Neural cell (in vitro differentiated cells): ENCODE data around the gene PFKM. TPM values are rescaled to one million over a fixed set of nuclear protein-coding genes. Genes with fewer than 3 reads are reported as not detected.

Experiments used
- H2AFZ ChIP-seq: fragments of 200-600, 300-800 bp; sonication (generic), shearing (Covaris generic); 2 replicates; pipeline ENCODE4 v1.6.0; 2014; ENCODE audit warnings: low read depth, mild to moderate bottlenecking, antibody characterized with exemption, low read length, moderate library complexity
- H3F3A ChIP-seq: fragments of 200-600 bp; shearing (Covaris generic); 2 replicates; pipeline ENCODE4 v1.6.1; 2016; ENCODE audit warnings: mild to moderate bottlenecking, moderate library complexity, mixed read lengths, antibody characterized with exemption, low read length; ENCODE audit not compliant: insufficient read depth, poor library complexity, severe bottlenecking
- H3K27ac ChIP-seq: fragments of 200-600, 300-800 bp; sonication (generic), shearing (Covaris generic); 2 replicates; pipeline ENCODE4 v1.5.1; 2014; ENCODE audit warnings: mild to moderate bottlenecking, low read length, moderate library complexity
- H3K27me3 ChIP-seq: fragments of 300-800, 200-600 bp; sonication (generic), shearing (Covaris generic); 2 replicates; pipeline ENCODE4 v1.6.0; 2014; ENCODE audit warnings: mild to moderate bottlenecking, low read depth, low read length, moderate library complexity; ENCODE audit not compliant: insufficient read depth
- H3K36me3 ChIP-seq: fragments of 300-800, 200-600 bp; sonication (generic), shearing (Covaris generic); 2 replicates; pipeline ENCODE4 v1.5.1; 2014; ENCODE audit warnings: mild to moderate bottlenecking, antibody characterized with exemption, low read length, moderate library complexity; ENCODE audit not compliant: insufficient read depth
- H3K4me2 ChIP-seq: fragments of 300-800, 200-600 bp; sonication (generic), shearing (Covaris generic); 2 replicates; pipeline ENCODE4 v1.6.0; 2014; ENCODE audit warnings: mild to moderate bottlenecking, low read length
- H3K4me3 ChIP-seq: fragments of 300-800, 200-600 bp; sonication (generic), shearing (Covaris generic); 2 replicates; pipeline ENCODE4 v1.5.1; 2014; ENCODE audit warnings: mild to moderate bottlenecking, low read length, moderate library complexity
- H3K79me2 ChIP-seq: fragments of 200-600 bp; shearing (Covaris generic); replicated peaks from 2 replicates; pipeline ENCODE4 v1.6.0; 2014; ENCODE audit warnings: mild to moderate bottlenecking, low read length, moderate library complexity; ENCODE audit not compliant: insufficient read depth
- H3K9ac ChIP-seq: fragments of 300-800, 200-600 bp; sonication (generic), shearing (Covaris generic); 2 replicates; pipeline ENCODE4 v1.6.1; 2016; ENCODE audit warnings: mild to moderate bottlenecking, low read length, mixed read lengths
- H3K9me2 ChIP-seq: fragments of 200-600 bp; shearing (Covaris generic); 2 replicates; pipeline ENCODE4 v1.6.1; 2016; ENCODE audit warnings: mild to moderate bottlenecking, low read length, mixed read lengths; ENCODE audit not compliant: insufficient read depth
- H3K9me3 ChIP-seq: fragments of 200-600, 300-800 bp; sonication (generic), shearing (Covaris generic); 2 replicates; pipeline ENCODE4 v1.6.1; 2016; ENCODE audit warnings: mild to moderate bottlenecking, mixed run types, low read length, moderate library complexity, mixed read lengths
- H4K20me1 ChIP-seq: fragments of 200-600 bp; shearing (Covaris generic); 2 replicates; pipeline ENCODE4 v1.6.1; 2016; ENCODE audit warnings: mild to moderate bottlenecking, mixed run types; ENCODE audit not compliant: insufficient read depth
- CTCF ChIP-seq: fragments of 450-650 bp; IDR thresholded peaks from 2 replicates; pipeline ENCODE4 v1.5.1; 2014; ENCODE audit warnings: antibody characterized with exemption, mild to moderate bottlenecking, moderate library complexity; ENCODE audit not compliant: poor library complexity, severe bottlenecking
- EP300 ChIP-seq: fragments of 450-650 bp; conservative IDR thresholded peaks from 2 replicates; pipeline ENCODE4 v1.6.1; 2014; ENCODE audit warnings: antibody characterized with exemption, mild to moderate bottlenecking, moderate library complexity; ENCODE audit not compliant: poor library complexity, severe bottlenecking
- EZH2 ChIP-seq: fragments of 200-600, 300-800 bp; shearing (Covaris generic), sonication (generic); IDR thresholded peaks from 2 replicates; pipeline ENCODE4 v1.6.1; 2014; ENCODE audit warnings: antibody characterized with exemption, low read length, borderline replicate concordance, mild to moderate bottlenecking; ENCODE audit not compliant: insufficient read depth, poor library complexity, severe bottlenecking
- MXI1 ChIP-seq: fragments of 450-650 bp; conservative IDR thresholded peaks from 2 replicates; pipeline ENCODE4 v1.6.1; 2014; ENCODE audit warnings: antibody characterized with exemption, mild to moderate bottlenecking; ENCODE audit not compliant: poor library complexity, severe bottlenecking
- POLR2AphosphoS5 ChIP-seq: IDR thresholded peaks from 2 replicates; pipeline ENCODE4 v1.6.1; 2012
- RAD21 ChIP-seq: fragments of 450-650 bp; conservative IDR thresholded peaks from 2 replicates; pipeline ENCODE4 v1.6.1; 2014; ENCODE audit warnings: antibody characterized with exemption, mild to moderate bottlenecking, moderate library complexity
- REST ChIP-seq: IDR thresholded peaks from 2 replicates; pipeline ENCODE4 v1.6.1; 2012; ENCODE audit warnings: borderline replicate concordance
- SMC3 ChIP-seq: fragments of 450-650 bp; conservative IDR thresholded peaks from 2 replicates; pipeline ENCODE4 v1.6.1; 2014; ENCODE audit warnings: antibody characterized with exemption, mild to moderate bottlenecking, moderate library complexity; ENCODE audit not compliant: poor library complexity
- TAF1 ChIP-seq: IDR thresholded peaks from 2 replicates; pipeline ENCODE4 v1.6.1; 2012; ENCODE audit warnings: low read depth
- polyA plus RNA-seq: library from polyadenylated mRNA; depleted of rRNA; stranded (reverse); fragments of >200 nt; gene quantifications from 2 replicates; pipeline ENCODE4 v1.2.3, GENCODE V29; 2014

The PFKM gene
- polyA plus RNA-seq, 1 donor from 2014 or later, result 122 TPM

- no peak overlapping the region for H3K9ac ChIP-seq
- no peak overlapping the region for H3K27ac ChIP-seq
- H3K27me3 ChIP-seq, result no peaks in the 10 kb centered on the region
- no peaks in the 10 kb centered on the region for H3K36me3 ChIP-seq
- no peak overlapping the region for H3K4me2 ChIP-seq
- no peaks in the 10 kb centered on the region for H4K20me1 ChIP-seq
- H3K79me2 ChIP-seq, result no peaks in the 10 kb centered on the region
- H3F3A ChIP-seq, result no peaks in the 10 kb centered on the region
- TF ChIP-seq MXI1, result no peak
- TF ChIP-seq EP300, result no peak
- TF ChIP-seq SMC3, result no peak
- TF ChIP-seq EZH2, result no peak
- TF ChIP-seq REST, result no peak
- TF ChIP-seq CTCF, result no peak
- no peak for TF ChIP-seq RAD21
- no peak for TF ChIP-seq TAF1
- TF ChIP-seq POLR2AphosphoS5, result no peak
- no peaks in the 10 kb centered on the region for H3K9me2 ChIP-seq
- no peaks in the 10 kb centered on the region for H3K9me3 ChIP-seq
- H3K4me3 ChIP-seq, result no peak overlapping the region
- no peak overlapping the region for H2AFZ ChIP-seq
These were observed 40.3 kb upstream of the PFKM start for GRCh38 chr12:48078901-48079300.

GRCh38 chr12:48080285-48080684 is 38.9 kb upstream of the PFKM start:
- Histone ChIP-seq H2AFZ (no peak overlapping the region), H3K4me3 (no peak overlapping the region)
- TF ChIP-seq POLR2AphosphoS5 (no peak), EP300 (no peak), REST (no peak), SMC3 (no peak), RAD21 (no peak), MXI1 (no peak), TAF1 (no peak), CTCF (no peak), EZH2 (no peak)

More at GRCh38 chr12:48080285-48080684, 38.9 kb upstream of the PFKM start:
- H3K36me3 ChIP-seq, result no peaks in the 10 kb centered on the region
- H3K9ac ChIP-seq, result no peak overlapping the region
- H3F3A ChIP-seq, result no peaks in the 10 kb centered on the region
- H3K4me2 ChIP-seq, result no peak overlapping the region
- no peaks in the 10 kb centered on the region for H4K20me1 ChIP-seq
- no peaks in the 10 kb centered on the region for H3K9me2 ChIP-seq
- no peaks in the 10 kb centered on the region for H3K27me3 ChIP-seq
- H3K9me3 ChIP-seq, result no peaks in the 10 kb centered on the region
- no peak overlapping the region for H3K27ac ChIP-seq
- no peaks in the 10 kb centered on the region for H3K79me2 ChIP-seq
